Activated naive CD8-positive, alpha-beta T cell treated with anti-CD3 and anti-CD28 coated beads, Interleukin-2, amount 50 U/mL, for 24 hours (primary cell): ENCODE data around the gene KCNK1.
"Not testable (repeated sequence)": the region's sequence is repeated elsewhere in the genome, so short reads cannot be mapped to it uniquely, and the experiment has no call there.

Experiments used
- ATAC-seq: fragments of 150-1000 bp; cut with Tn5 transposase; one replicate; pipeline ENCODE4 v1.10.0; 2021
- DNase-seq: peaks from one replicate; pipeline ENCODE4 v3.0.0; 2021
- H3K27ac Mint-ChIP-seq: one replicate; pipeline ENCODE4 v1.8.0; 2021; ENCODE audit warnings: mild to moderate bottlenecking, mixed read lengths
- H3K27me3 Mint-ChIP-seq: one replicate; pipeline ENCODE4 v1.8.0; 2021; ENCODE audit warnings: mixed read lengths
- H3K36me3 Mint-ChIP-seq: one replicate; pipeline ENCODE4 v1.8.0; 2021; ENCODE audit warnings: low read depth, mixed read lengths
- H3K4me1 Mint-ChIP-seq: one replicate; pipeline ENCODE4 v1.8.0; 2021; ENCODE audit warnings: mixed read lengths
- H3K4me3 Mint-ChIP-seq: one replicate; pipeline ENCODE4 v1.8.0; 2021; ENCODE audit warnings: mild to moderate bottlenecking, moderate library complexity, mixed read lengths
- H3K9me3 Mint-ChIP-seq: one replicate; pipeline ENCODE4 v1.8.0; 2021; ENCODE audit warnings: mixed read lengths

Gene KCNK1

GRCh38 chr1:233662575-233663304 lies 48.8 kb downstream of the KCNK1 start:
- no peaks in the 10 kb centered on the region for H3K4me1 Mint-ChIP-seq
- H3K9me3 Mint-ChIP-seq: no peaks in the 10 kb centered on the region
- no peak for ATAC-seq
- H3K36me3 Mint-ChIP-seq: no peaks in the 10 kb centered on the region
- no peak for DNase-seq
- H3K27ac Mint-ChIP-seq: no peak overlapping the region
- H3K4me3 Mint-ChIP-seq: no peak overlapping the region
- H3K27me3 Mint-ChIP-seq: peaks cover 2% of the 10 kb centered on the region

- peaks cover 2% of the 10 kb centered on the region for H3K27me3 Mint-ChIP-seq
- no peaks in the 10 kb centered on the region for H3K4me1 Mint-ChIP-seq
- DNase-seq (no peak), ATAC-seq (no peak)
- H3K4me3 Mint-ChIP-seq: no peak overlapping the region
- no peaks in the 10 kb centered on the region for H3K36me3 Mint-ChIP-seq
- no peaks in the 10 kb centered on the region for H3K9me3 Mint-ChIP-seq
- H3K27ac Mint-ChIP-seq: no peak overlapping the region
Observed at GRCh38 chr1:233664253-233664652, 50.3 kb downstream of the KCNK1 start.

DNA sequence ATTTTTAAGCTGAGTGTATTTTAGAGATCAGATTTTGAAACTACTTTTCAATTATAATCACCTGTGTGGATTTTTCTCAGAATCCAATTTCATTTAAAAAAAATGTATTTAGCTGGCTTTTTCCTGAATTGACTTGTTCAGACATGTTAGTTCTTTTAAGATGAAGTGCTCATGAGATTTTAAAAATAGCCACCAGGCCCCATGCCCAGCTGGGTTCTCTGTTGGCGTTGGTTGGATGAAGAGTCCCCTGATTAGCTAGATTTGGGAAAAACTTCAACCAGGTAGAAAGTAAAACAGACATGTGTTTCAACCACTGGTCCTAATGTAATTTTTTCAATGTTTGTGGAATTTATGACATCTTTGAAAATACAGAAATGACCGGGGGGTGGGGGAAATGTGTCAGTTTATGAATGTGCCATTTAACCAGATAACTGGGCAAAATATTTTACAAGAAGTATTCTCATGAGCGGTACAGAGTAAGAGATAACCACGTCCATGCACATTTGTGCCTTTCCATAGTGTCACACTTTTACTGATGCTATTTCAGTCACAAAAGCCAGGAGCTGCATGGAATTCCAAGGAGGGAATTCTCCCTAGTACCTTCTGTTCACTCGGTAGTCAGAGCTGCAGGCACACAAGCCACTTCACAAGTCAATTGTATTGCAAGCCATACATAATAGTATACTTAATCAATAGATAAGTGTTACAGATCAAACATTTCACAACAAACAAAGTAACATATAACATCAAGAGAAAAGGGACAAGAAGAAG lies 51.1 kb downstream of the KCNK1 start:
- Mint-ChIP-seq H3K27ac (no peak overlapping the region), H3K36me3 (no peaks in the 10 kb centered on the region), H3K4me1 (no peaks in the 10 kb centered on the region), H3K27me3 (peaks cover 2% of the 10 kb centered on the region), H3K4me3 (no peak overlapping the region), H3K9me3 (no peaks in the 10 kb centered on the region)
- ATAC-seq: no peak
- DNase-seq: no peak

DNA sequence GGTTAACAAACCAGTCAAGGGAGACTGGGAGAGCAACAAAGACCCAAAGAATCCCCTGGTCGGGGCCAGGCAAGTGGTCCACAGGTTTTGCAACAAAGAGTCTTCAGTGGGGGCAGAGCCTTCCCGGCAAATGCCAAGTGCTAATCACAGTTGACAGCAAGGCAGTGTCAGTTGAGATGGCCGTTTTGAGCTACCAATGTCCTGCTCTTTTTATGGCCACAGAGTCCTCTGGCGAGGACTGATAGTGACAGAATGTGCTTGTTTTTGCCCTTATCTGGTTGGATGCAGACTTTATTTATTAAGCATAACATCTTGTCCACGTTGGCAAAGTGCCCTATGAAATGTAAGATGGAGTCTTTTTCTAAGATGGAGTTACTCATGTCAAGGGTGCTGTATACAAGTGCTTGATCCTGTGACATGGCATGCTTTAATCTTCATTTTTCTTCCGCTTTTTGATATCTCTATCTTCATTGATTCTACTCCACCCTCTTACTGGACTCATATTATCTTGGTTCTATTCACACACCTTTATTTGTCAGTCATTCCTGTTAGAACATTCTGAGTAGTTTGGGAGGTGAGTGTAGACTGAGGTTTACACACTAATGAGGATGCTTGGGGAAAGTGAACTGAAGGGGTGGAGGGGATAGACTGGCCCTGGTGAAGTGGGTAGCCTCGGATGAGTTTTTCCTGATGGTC lies 51.8 kb downstream of the KCNK1 start:
- ATAC-seq (no peak), DNase-seq (no peak)
- no peaks in the 10 kb centered on the region for H3K36me3 Mint-ChIP-seq
- no peak overlapping the region for H3K27ac Mint-ChIP-seq
- H3K9me3 Mint-ChIP-seq: no peaks in the 10 kb centered on the region
- H3K27me3 Mint-ChIP-seq: peaks cover 6% of the 10 kb centered on the region
- H3K4me3 Mint-ChIP-seq: no peak overlapping the region
- H3K4me1 Mint-ChIP-seq: no peaks in the 10 kb centered on the region

DNA sequence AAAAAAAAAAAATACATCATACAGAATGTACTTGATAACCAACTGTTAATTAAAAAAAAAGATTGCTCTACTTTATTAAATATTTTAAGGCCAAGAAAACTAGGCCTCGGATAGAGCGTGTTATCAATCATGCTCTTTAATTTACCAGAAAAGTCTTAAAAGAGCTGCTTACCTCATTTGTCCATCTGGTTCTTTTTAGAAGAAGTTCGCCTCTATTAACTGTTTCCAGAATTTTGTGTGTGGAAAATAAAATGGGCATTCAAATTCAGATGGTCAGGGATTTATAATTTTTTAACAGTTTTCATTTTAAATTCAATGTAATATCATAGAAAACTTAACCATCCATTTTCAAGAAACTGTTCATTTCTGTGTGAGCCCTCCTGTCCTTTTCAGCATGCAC lies 53.8 kb downstream of the KCNK1 start:
- Mint-ChIP-seq H3K4me3 (no peak overlapping the region), H3K4me1 (no peaks in the 10 kb centered on the region), H3K27ac (no peak overlapping the region), H3K36me3 (no peaks in the 10 kb centered on the region), H3K27me3 (peaks cover 8% of the 10 kb centered on the region), H3K9me3 (no peaks in the 10 kb centered on the region)
- DNase-seq (no peak), ATAC-seq (no peak)

DNA sequence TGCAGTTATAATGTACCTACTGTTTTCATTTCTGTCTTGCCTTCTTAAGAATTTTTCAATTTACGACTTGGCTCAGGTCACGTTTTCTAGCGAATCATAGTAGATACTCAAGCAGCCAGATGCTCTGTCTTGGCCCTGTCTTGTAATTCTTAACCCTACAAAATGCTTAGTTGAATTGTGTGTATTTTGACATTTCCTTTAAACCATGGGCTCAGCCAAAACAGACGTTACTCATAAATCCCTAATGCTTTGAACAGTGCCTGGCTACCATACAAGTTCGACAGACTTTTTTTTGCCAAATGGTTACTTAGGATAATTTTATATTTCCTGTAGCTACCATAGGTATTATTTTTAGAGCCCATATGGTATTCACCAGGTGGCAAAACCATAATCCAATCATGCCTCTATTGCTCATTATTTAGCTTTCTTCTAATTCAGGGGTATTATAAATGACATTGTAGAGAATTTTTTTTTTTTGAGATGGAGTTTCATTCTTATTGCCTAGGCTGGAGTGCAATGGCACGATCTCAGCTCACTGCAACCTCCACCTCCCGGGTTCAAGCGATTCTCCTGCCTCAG lies 54.3 kb downstream of the KCNK1 start:
- H3K4me1 Mint-ChIP-seq: no peaks in the 10 kb centered on the region
- H3K36me3 Mint-ChIP-seq: no peaks in the 10 kb centered on the region
- H3K9me3 Mint-ChIP-seq: no peaks in the 10 kb centered on the region
- DNase-seq: no peak
- H3K27me3 Mint-ChIP-seq: peaks cover 10% of the 10 kb centered on the region
- no peak overlapping the region for H3K27ac Mint-ChIP-seq
- no peak for ATAC-seq
- H3K4me3 Mint-ChIP-seq: no peak overlapping the region

DNA sequence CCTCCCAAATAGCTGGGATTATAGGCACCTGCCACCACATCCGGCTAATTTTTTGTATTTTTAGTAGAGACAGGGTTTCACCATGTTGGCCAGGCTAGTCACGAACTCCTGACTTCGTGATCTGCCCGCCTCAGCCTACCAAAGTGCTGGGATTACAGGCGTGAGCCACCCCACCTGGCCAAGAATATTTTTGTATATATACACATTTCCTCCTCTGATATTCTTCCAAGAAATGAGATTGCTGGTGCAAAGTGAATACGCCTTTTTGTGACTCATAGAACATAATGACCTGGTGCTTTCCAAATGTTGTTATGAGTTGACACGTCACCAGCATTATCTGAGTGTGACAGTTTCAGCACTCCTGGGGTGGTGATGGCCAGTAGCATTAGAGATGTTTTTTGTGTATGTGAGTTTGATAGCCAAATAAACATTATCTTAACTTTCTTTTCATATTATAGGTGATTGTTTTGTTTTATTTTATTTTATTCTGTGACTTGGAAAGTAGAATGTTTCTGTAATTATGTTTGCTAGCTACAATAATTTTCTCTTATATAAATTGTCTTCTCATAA lies 54.9 kb downstream of the KCNK1 start:
- H3K27me3 Mint-ChIP-seq: peaks cover 12% of the 10 kb centered on the region
- H3K9me3 Mint-ChIP-seq: no peaks in the 10 kb centered on the region
- no peak for ATAC-seq
- no peaks in the 10 kb centered on the region for H3K4me1 Mint-ChIP-seq
- H3K4me3 Mint-ChIP-seq: no peak overlapping the region
- no peaks in the 10 kb centered on the region for H3K36me3 Mint-ChIP-seq
- H3K27ac Mint-ChIP-seq: no peak overlapping the region
- DNase-seq: no peak

DNA sequence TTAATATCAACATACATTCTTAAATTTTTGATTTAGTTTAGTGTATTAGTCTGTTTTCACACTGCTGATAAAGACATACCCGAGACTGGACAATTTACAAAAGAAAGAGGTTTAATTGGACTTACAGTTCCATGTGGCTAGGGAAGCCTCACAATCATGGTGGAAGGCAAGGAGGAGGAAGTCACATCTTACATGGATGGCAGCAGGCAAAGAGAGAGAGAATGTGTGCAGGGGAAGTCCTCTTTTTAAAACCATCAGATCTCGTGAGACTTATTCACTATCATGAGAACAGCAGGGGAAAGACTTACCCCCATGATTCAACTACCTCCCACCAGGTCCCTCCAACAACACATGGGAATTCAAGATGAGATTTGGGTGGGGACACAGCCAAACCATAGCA lies 56.5 kb downstream of the KCNK1 start:
- not testable (repeated sequence) for H3K27ac Mint-ChIP-seq

DNA sequence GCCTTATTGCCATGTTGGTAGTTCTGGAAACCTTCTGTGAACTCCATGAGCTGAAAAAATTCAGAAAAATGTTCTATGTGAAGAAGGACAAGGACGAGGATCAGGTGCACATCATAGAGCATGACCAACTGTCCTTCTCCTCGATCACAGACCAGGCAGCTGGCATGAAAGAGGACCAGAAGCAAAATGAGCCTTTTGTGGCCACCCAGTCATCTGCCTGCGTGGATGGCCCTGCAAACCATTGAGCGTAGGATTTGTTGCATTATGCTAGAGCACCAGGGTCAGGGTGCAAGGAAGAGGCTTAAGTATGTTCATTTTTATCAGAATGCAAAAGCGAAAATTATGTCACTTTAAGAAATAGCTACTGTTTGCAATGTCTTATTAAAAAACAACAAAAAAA lies 57.4 kb downstream of the KCNK1 start:
- Mint-ChIP-seq H3K36me3 (no peaks in the 10 kb centered on the region), H3K27ac (no peak overlapping the region)
- no peak for ATAC-seq

More for the DNA sequence above, 56.5 kb downstream of the KCNK1 start:
- H3K4me1 Mint-ChIP-seq, ATAC-seq, H3K9me3 Mint-ChIP-seq, H3K4me3 Mint-ChIP-seq, H3K36me3 Mint-ChIP-seq, DNase-seq: not testable (repeated sequence)
- H3K27me3 Mint-ChIP-seq: peaks cover 14% of the 10 kb centered on the region

GRCh38 chr1:233672732-233673131 lies 58.8 kb downstream of the KCNK1 start:
- Mint-ChIP-seq H3K9me3 (no peaks in the 10 kb centered on the region), H3K4me3 (no peak overlapping the region), H3K27me3 (peaks cover 14% of the 10 kb centered on the region), H3K4me1 (no peaks in the 10 kb centered on the region), H3K27ac (no peak overlapping the region), H3K36me3 (no peaks in the 10 kb centered on the region)
- ATAC-seq (no peak), DNase-seq (no peak)

More for the DNA sequence above, 57.4 kb downstream of the KCNK1 start:
- Mint-ChIP-seq H3K4me1 (no peaks in the 10 kb centered on the region), H3K4me3 (no peak overlapping the region), H3K9me3 (no peaks in the 10 kb centered on the region), H3K27me3 (peaks cover 14% of the 10 kb centered on the region)
- DNase-seq: no peak

- Mint-ChIP-seq H3K27me3 (peaks cover 12% of the 10 kb centered on the region), H3K36me3 (no peaks in the 10 kb centered on the region), H3K4me3 (no peak overlapping the region), H3K4me1 (no peaks in the 10 kb centered on the region), H3K9me3 (no peaks in the 10 kb centered on the region), H3K27ac (no peak overlapping the region)
- ATAC-seq (no peak), DNase-seq (no peak)
Observed at GRCh38 chr1:233673261-233673946, 59.5 kb downstream of the KCNK1 start.

DNA sequence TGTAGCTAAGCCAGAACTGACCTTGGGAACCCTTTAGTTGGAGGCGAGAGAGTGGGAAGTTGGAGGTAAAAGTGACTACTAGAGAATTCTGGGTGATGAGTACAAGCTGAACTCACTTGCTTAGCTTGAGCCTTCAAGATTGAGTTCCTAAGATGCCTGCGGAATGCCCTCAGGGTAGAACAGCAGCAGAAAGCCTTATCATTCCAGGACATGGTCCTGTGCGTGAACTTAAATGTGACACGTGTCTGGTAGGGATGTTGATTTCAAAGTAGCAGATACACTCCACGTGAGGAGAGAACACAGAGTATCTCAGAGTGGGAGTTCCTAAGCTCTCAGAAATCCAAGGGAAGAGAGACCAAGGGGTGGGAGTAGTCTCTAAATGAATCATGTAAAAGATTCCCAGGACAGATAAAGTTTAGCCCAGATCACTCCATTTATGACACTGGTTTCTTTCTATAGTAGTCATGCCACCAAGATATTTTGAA lies 60.1 kb downstream of the KCNK1 start:
- H3K36me3 Mint-ChIP-seq: no peaks in the 10 kb centered on the region
- no peak overlapping the region for H3K4me3 Mint-ChIP-seq
- H3K9me3 Mint-ChIP-seq: no peaks in the 10 kb centered on the region
- ATAC-seq (no peak), DNase-seq (no peak)
- H3K27me3 Mint-ChIP-seq: peaks cover 12% of the 10 kb centered on the region
- no peak overlapping the region for H3K27ac Mint-ChIP-seq
- H3K4me1 Mint-ChIP-seq: no peaks in the 10 kb centered on the region

- no peak for DNase-seq
- H3K4me3 Mint-ChIP-seq: no peak overlapping the region
Observed at GRCh38 chr1:233675446-233675845, 61.5 kb downstream of the KCNK1 start.

DNA sequence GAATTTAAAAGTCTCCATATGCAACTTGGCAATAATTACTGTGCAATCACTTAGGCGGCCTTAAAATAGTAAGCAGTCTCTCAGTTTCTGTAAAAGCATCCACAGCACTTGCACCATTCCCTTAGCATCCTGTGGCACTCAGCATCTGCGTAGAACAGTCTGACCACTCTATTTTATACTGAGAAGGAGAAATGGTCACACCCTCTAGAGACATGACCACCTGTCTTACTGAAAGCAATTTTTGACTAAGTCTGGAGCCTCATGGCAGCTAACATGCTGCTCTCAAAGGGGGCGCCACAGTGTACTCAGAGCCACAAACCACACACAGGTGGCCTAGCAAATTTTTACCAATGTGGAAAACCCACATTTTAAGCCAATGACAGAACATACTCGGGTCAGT lies 62.0 kb downstream of the KCNK1 start:
- Mint-ChIP-seq H3K4me1 (no peaks in the 10 kb centered on the region), H3K27me3 (peaks cover 8% of the 10 kb centered on the region), H3K4me3 (no peak overlapping the region), H3K36me3 (no peaks in the 10 kb centered on the region), H3K9me3 (no peaks in the 10 kb centered on the region), H3K27ac (no peak overlapping the region)
- ATAC-seq (no peak), DNase-seq (no peak)

More at GRCh38 chr1:233675446-233675845, 61.5 kb downstream of the KCNK1 start:
- Mint-ChIP-seq H3K9me3 (no peaks in the 10 kb centered on the region), H3K36me3 (no peaks in the 10 kb centered on the region), H3K4me1 (no peaks in the 10 kb centered on the region), H3K27ac (no peak overlapping the region), H3K27me3 (peaks cover 9% of the 10 kb centered on the region)
- ATAC-seq: no peak
